HG03469 (cell line): ENCODE data around the gene ABLIM3.

ENCODE experiments used
- ATAC-seq: cut with Tn5 transposase; IDR thresholded peaks from one replicate; pipeline ENCODE4 v1.9.1; 2021; ENCODE audit warnings: mild to moderate bottlenecking, moderate library complexity, moderate number of reproducible peaks; ENCODE audit not compliant: unreplicated experiment

The ABLIM3 gene

GRCh38 chr5:149141224-149141956 lies at the start of gene ABLIM3:
TSS of gene ABLIM3 (plus strand) at chr5:149141493. CDS start at chr5:149142096, 603 bp downstream.
- ATAC-seq = peak; percentile 82

GRCh38 chr5:149093625-149094024 lies 47.7 kb upstream of the ABLIM3 start:
- ATAC-seq = no peak

- no peak for ATAC-seq
Observed at GRCh38 chr5:149094996-149095395, 46.3 kb upstream of the ABLIM3 start.

- no peak for ATAC-seq
Observed at GRCh38 chr5:149099920-149100319, 41.4 kb upstream of the ABLIM3 start.

- ATAC-seq = no peak
Observed at GRCh38 chr5:149100331-149100730, 41.0 kb upstream of the ABLIM3 start.

- ATAC-seq = no peak
Observed at GRCh38 chr5:149108651-149109280, 32.5 kb upstream of the ABLIM3 start.

GRCh38 chr5:149110406-149110805 lies 30.9 kb upstream of the ABLIM3 start:
- no peak for ATAC-seq

- no peak for ATAC-seq
Observed at GRCh38 chr5:149113669-149114068, 27.6 kb upstream of the ABLIM3 start.

GRCh38 chr5:149114403-149115312 lies 26.6 kb upstream of the ABLIM3 start:
- ATAC-seq = peak; percentile 79

- no peak for ATAC-seq
Observed at GRCh38 chr5:149117970-149118369, 23.3 kb upstream of the ABLIM3 start.

GRCh38 chr5:149118463-149118862 lies 22.8 kb upstream of the ABLIM3 start:
- no peak for ATAC-seq

GRCh38 chr5:149121145-149121544 lies 20.1 kb upstream of the ABLIM3 start:
- no peak for ATAC-seq

- ATAC-seq = no peak
Observed at GRCh38 chr5:149123211-149123610, 18.1 kb upstream of the ABLIM3 start.

GRCh38 chr5:149125386-149125891 lies 15.9 kb upstream of the ABLIM3 start:
- ATAC-seq = no peak

- no peak for ATAC-seq
Observed at GRCh38 chr5:149126906-149127305, 14.4 kb upstream of the ABLIM3 start.

GRCh38 chr5:149127394-149127955 lies 13.8 kb upstream of the ABLIM3 start:
- ATAC-seq = no peak

GRCh38 chr5:149128023-149128875 lies 13.0 kb upstream of the ABLIM3 start:
- peak; percentile 83 for ATAC-seq

GRCh38 chr5:149129181-149129580 lies 12.1 kb upstream of the ABLIM3 start:
- ATAC-seq = no peak

GRCh38 chr5:149130121-149130914 lies 11.0 kb upstream of the ABLIM3 start:
- no peak for ATAC-seq
